ENCODE results near the gene PWP2.
"Not testable (repeated sequence)": the region's sequence is repeated elsewhere in the genome, so short reads cannot be mapped to it uniquely, and the experiment has no call there.

Gene PWP2

DNA sequence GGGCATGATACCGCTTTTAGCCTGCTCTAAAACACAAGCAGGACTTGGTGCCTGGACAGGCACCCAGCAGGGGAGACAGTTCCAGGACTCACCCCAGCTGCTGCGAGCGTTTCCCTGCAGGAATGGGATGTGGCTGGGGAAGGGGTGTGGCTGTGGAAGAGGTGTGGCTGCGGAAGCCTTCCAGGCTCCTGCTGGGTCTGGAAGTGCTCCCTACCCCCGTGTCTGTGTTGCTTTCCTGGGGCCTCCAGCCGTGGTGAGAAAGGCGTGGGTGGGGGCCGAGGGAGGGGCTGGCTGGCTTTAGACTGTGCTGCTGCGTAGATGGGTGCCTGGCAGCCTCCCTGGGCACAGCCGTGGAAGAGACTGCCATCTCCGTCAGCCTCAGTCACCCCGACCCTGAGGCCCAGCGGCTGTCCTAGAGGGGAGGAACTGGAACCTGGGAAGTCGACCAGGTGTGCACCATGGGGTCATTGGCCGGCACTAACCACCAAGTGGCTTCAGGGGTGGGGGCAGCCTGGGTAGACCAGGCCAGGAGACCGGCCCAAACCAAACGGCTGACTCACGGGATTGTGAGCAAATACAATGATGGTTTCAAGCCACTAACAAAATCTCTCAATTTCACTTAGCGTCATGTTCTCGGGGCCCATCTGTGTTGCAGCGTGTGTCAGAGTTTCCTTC lies 46.2 kb downstream of the PWP2 start:
- H3K4me3 ChIP-seq (ENCODE audit: low read depth, low read length): not testable (repeated sequence)

- H3K4me3 ChIP-seq (ENCODE audit: low read depth, low read length): not testable (repeated sequence)
Measured at GRCh38 chr21:44153889-44154228, 46.7 kb downstream of the PWP2 start.

- not testable (repeated sequence) for H3K4me3 ChIP-seq (ENCODE audit: low read depth, low read length)
Measured at GRCh38 chr21:44154816-44155230, 47.6 kb downstream of the PWP2 start.

DNA sequence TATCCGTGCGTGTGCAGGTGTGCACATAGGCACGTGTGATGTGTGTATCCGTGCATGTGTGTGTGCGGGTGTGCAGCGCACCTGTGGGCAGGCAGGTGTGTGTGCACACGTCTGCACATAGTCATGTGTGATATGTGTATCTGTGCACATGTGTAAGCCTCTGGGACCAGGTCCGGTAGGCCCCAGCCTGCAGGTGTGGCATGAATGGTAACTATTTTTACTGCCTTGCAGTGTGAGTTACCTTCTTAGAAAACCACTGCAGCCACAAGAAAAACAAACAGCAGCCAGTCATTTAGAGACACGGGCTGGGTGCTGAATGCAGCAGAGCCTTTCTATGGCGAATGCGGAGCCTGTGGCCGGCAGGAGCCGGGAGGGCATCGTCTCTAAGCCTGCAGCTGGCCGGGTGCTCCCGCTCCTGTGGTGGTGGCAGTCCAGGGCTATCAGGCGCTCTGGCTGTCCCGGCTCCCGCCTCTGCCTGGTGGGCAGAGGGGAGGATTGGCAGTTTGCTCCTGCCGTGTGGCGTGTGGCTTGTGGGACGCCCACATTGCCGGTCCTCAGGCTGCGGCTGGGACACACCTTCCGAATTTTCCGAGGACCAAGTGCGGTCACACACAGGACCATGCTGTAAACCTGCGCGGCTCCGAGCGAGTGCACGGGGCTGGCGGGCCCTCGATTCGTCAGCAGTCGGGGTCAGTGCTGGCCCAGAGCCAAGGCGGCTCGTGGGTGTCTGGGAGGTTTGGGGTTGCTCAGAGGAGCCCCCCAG lies 48.2 kb downstream of the PWP2 start:
- not testable (repeated sequence) for H3K4me3 ChIP-seq (ENCODE audit: low read depth, low read length)

- H3K4me3 ChIP-seq (ENCODE audit: low read depth, low read length): not testable (repeated sequence)
Measured at GRCh38 chr21:44155994-44156380, 48.8 kb downstream of the PWP2 start.

DNA sequence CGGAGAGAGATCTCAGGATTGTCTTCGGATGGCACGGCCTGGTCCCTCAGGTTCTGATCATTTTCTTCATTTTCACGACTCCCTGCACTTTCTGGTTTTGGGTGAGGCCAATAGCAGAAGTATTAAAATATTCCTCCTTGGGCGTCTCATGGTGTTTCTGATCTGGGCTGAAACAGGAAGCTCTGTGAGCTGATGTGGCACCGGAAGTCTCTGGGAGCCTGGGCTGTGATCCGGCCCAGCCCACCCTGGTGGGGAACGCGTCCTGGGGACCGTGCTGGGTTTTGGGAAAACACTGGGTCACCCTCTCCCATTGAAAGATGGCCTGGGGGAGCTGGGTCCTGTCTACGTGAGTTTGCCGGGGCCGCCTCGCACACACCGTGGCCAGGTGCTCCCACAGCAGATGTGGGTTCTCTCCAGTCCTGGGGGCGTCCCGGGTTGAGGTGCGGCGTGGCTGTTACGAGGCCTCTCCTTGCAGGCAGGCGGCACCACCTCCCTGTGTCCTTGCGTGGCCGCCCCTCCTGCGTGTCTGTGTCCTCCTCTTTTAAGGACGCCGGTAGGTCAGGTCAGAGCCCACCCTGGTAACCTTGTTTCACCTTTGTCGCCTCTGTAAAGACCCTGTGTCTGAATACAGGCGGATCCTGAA lies 50.4 kb downstream of the PWP2 start:
- H3K4me3 ChIP-seq (ENCODE audit: low read depth, low read length): not testable (repeated sequence)

DNA sequence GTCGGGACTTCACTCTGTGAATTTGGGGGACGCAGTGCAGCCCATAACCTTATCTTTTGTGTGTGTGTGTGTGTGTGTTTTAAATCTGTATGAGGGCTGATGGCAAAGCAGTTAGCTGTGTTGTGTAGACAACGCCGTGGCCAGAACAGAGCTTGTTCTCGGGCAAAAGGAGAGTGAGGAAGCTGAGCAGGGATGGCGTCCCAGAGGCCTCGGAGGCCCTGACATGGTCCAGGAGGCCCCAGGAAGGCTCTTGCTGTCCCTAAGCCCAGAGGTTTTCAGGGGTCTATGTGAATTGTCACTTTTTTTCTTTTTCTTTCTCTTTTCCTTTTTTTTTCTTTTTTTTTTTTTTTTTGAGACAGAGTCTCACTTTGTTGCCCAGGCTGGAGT lies 50.9 kb downstream of the PWP2 start:
- H3K4me3 ChIP-seq (ENCODE audit: low read depth, low read length): not testable (repeated sequence)

- not testable (repeated sequence) for H3K4me3 ChIP-seq (ENCODE audit: low read depth, low read length)
Measured at GRCh38 chr21:44159349-44160297, 52.4 kb downstream of the PWP2 start.

DNA sequence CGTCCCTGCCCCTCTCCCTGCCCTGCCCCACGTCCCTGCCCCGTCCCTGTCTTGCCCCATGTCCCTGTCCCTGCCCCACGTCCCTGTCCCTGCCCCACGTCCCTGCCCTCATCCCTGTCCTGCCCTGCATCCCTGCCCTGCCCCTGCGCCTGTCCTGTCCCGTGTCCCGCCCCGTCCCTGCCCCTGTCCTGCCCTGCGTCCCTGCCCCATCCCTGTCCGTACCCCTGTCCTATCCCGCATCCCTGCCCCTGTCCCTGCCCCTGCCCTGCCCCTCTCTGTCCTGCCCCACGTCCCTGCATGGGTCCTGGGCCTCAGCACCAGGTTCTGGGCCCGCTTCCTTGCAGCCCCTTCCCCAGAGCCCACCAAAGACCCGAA lies 53.1 kb downstream of the PWP2 start:
- not testable (repeated sequence) for H3K4me3 ChIP-seq (ENCODE audit: low read depth, low read length)

GRCh38 chr21:44160821-44161220 lies 53.6 kb downstream of the PWP2 start:
- not testable (repeated sequence) for H3K4me3 ChIP-seq (ENCODE audit: low read depth, low read length)

GRCh38 chr21:44163167-44163653 lies 56.0 kb downstream of the PWP2 start:
- H3K4me3 ChIP-seq (ENCODE audit: low read depth, low read length): not testable (repeated sequence)

GRCh38 chr21:44165933-44166332 lies 58.7 kb downstream of the PWP2 start:
- not testable (repeated sequence) for H3K4me3 ChIP-seq (ENCODE audit: low read depth, low read length)

- not testable (repeated sequence) for H3K4me3 ChIP-seq (ENCODE audit: low read depth, low read length)
Measured at GRCh38 chr21:44167527-44167926, 60.3 kb downstream of the PWP2 start.

DNA sequence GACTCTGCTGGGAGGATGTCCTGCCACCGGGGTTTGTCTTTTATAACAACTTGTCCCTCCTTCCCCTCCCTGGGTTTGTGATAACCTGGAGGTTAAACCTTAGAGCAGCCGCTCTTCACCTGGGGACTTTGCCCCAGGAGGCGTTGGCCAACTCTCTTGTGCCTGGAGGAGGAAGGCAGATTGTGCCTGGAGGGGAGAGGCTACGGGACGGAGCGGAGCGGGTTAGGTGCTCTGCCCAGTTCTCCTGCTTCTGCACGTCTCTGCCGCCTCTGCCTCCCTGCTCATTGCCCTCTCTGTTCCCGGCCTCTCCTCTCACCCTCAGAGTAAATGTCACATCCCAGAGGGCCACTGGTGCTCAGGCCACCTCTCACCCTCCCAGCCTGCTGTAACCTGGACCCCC lies 63.1 kb downstream of the PWP2 start:
- not testable (repeated sequence) for H3K4me3 ChIP-seq (ENCODE audit: low read depth, low read length)

GRCh38 chr21:44170863-44171262 lies 63.7 kb downstream of the PWP2 start:
- H3K4me3 ChIP-seq (ENCODE audit: low read depth, low read length): not testable (repeated sequence)

DNA sequence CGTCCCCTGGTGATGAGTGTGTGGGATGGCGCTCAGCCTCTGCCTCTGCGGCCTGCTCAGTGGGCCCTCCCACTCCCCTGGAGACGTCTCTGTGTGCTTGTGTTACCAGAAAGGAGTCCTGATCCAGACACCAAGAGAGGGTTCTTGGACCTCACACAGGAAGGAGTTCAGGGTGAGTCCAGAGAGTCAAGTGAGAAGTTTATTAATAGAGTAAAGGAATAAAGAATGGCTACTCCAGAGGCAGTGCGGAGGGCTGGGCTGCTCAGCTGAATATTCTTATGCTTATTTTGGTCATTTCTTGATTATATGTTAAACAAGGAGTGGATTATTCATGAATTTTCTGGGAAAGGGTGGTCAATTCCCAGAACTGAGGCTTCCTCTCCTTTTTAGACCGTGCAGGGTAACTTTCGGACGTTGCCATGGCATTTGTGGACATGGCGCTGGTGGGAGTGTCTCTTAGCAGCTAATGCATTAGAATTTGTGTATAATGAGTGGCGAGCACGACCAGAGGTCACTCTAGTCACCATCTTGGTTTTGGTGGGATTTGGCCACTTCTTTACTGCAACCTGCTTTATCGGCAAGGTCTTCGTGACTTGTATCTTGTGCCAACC lies 64.9 kb downstream of the PWP2 start:
- H3K4me3 ChIP-seq (ENCODE audit: low read depth, low read length): not testable (repeated sequence)

DNA sequence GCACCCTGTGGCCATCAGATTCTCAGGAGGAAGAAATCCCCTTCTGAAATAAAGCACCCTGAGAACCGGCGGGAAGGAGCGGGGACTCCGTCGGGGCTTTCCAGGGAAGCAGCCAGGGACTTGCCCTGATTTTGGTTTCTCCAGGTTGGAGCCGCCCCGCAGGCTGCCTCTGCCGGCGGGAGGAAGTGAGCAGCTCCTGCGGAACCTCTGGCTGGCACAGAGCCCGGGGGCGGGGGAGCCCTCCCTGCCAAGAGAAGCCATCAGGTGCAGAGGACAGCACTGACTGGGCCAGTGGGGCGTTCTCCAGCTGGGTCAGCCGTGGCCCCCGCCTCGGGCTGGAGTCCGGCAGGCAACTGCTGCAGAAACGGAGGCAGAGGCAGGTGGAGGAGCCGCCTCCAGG lies 65.5 kb downstream of the PWP2 start:
- not testable (repeated sequence) for H3K4me3 ChIP-seq (ENCODE audit: low read depth, low read length)

GRCh38 chr21:44175189-44175588 lies 68.0 kb downstream of the PWP2 start:
- not testable (repeated sequence) for H3K4me3 ChIP-seq (ENCODE audit: low read depth, low read length)

GRCh38 chr21:44176127-44176526 lies 68.9 kb downstream of the PWP2 start:
- H3K4me3 ChIP-seq (ENCODE audit: low read depth, low read length): not testable (repeated sequence)
